ENCODE results near the gene CIC.

The CIC gene

DNA sequence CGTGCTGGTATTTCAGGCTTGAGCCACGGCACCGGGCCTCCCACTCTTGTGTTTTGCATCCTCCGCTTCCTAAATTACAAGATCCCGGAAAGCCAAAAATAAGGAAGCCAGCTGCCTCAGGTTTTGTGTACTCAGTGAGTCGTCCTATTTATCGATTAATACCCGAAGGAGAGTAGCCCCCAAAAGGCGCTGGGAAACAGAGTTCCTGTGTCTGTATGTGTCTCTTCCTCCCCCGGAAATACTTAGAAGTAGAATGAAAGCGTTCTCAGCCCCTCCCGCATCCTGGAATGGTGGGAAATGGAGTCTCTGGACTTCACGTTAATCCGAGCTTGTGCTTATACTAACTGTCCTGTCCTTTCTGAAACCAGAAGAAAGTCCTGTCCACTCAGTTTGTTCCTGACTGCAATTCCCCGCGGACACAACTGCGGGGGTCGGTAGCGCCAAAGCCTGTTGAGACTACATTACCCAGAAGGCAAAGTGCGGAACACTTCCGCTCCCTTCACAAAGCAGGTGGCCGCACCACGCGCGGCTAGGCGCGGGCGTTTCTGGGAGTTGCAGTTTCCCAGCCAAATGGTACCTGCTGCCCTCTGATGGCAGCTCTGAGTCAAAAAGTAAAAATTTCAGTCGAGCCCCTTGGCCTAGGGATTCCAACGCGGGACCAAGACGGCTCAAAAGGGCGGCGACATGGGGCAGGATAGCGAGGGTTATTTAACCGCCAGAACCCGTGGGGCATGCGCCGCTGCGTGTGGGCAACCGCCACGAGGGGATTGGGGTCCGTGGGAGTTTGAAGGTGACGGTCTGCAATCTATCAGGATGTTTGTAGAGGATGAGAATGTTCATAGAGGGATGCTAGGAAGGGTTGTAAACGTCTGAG is 24.5 kb upstream of the CIC start:
- peak; percentile 83 for DNase-seq

- no peak for DNase-seq
These were observed 23.8 kb upstream of the CIC start for GRCh38 chr19:42245231-42245630.

DNA sequence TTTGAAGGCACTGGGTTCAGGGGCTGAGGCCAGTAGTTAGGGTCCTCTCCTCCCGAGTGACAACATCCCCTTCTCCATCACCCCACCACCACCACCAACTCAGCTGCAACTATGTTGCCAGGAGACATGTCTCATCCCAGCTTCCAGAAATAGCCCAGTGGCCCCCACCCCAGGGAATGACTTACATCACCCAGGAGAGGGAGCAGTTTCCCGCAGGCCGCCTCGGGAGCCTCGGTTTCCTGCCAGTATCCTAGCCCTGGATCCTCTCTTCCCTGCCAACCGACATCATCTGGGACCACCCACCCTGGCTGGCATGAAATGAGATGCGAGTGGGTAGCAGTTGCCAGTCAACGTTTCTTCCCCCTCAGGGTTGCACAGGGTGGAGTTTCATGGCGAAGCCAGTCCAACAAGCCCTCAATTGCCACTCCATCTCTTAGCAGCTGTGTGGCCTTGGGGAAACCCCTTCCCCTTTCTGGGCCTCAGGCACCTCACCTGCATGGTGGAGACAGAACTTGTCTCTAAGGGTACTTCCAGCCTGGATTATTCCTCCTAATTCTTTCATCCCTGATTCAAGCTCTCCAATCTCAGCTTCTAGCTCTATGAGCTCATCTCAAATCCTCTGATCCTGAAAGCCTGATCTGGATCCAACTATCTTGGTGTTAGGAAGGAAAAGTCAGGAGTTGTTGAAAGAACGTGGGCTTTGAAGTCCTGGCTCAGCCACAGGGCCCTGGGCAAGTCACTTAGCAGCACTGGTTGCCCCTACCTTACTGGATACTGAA is 22.7 kb upstream of the CIC start:
- DNase-seq: no peak

DNA sequence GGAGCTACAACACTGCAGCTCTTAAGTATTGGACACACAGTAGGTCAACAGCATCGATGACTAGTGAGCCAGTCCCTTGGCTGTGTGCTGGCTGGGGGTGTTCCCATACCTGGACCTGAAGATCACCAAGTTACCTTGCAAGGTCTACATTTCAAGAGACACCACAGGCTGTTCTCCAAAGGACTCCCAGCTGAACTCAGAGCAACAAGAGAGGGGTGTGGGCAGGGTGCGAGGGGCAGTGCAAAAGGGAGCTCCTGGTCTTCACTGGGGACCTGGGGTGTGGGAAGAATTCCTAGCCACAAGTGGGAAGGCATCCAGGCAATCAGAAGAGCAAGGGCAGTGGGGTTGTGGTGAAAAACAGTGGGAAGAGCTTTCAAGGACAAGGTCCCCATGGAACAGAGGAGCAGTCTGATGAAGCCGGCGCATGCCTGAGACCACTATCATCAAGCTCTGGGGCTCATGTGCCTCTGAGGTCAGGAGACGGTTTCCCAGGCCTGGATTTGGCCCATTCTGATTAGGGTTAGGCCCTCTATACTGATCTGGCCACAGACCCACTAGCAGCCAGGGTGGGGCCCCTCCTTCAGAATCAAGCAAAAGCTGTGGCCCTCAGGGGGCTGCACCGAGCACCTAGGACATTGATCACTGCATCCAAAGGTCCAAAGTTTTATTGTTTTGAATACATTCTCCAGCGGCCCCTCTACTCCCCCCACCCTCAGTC is 22.0 kb upstream of the CIC start:
- no peak for DNase-seq

- DNase-seq: no peak
These were observed 21.3 kb upstream of the CIC start for GRCh38 chr19:42247640-42248199.

DNA sequence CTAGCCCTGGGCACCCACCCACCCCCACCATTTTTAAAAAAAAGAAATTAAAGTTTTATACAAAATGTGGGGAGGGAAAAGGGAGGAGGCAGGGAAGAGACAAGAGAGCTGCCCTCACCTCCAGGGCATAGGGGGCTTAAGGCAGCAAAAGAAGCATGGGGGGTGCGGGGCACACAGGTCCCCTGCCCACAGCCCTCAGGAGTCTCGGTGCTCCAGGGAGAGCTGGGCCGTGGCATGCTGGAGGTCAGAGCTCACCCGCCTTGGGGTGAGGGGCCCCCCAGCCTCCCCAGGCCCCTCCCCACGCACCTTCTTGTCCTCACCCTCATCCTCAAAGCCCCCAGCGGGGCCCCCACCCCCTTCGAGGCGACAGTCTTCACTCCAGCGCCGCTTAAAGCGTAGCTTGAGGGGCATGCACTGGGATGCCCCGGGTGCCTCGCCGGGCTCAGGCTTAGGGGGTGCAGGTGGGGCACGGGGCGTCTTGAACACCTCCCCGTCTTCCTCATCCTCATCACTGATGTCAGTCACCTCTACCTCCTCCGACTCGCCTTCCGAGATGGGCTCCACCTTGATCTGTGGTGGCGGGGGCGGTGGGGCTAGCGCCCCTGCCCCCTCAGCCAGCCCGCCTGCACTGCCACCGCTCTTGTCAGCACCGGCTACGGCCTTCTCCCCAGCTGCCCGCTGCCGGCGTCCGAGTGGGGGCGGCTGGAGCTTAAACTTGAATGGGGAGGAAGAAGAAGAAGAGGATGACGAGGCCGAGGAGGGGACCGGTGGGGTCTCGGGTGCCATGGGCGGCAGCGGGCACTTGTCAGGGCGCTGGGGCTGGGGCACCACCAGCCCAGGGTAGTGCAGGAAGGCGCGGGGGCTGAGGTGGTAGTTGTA is 20.5 kb upstream of the CIC start:
- DNase-seq: no peak

DNA sequence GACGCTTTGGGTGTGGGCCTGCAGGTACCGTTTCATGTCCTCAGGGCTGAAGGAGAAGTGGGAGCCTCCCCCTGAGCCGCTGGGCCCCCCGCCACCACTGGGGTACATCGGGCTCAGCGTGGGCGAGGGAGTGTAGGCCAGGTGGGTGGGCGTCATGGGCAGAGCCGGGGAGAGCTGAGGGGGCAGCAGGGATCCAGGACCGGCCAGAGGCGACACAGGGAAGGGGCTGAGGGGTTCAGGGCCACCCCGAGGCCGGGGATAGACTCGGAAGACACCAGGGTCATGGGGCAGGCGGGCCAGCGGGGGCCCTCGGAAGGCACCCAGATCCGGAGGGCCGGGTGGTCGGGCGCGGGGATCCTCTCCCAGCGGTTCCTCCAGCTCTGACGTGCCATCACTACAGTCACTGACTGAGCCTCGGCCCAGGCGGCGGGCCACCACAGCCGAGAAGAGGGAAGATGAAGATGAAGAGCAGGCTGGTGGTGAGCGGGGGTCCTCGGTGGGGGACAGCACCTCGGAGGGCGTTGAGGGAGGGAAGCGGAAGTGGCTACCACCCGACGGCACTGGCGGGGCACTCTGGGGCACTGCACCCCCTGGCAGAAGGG is 19.8 kb upstream of the CIC start:
- DNase-seq: no peak

DNA sequence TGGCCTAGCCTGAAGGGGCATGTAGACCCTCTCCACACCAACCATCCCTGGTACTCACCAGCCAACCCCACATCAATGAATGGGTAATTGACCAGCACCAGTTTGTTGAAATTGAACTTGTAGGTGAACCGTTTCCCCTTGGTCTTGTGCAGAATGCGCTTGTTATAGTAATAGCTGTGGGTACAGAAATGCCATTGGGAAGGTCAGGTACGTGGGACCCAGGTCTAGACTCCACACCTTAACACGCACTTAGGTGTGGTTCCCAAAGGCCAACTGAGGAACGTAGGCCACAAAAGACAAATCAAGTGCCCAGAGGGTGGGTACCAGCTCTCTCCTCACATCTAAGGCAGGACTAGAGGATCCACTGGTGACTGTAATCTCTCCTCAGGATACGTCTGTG is 19.3 kb upstream of the CIC start:
- no peak for DNase-seq

- DNase-seq: no peak
These were observed 18.8 kb upstream of the CIC start for GRCh38 chr19:42250183-42250665.

DNA sequence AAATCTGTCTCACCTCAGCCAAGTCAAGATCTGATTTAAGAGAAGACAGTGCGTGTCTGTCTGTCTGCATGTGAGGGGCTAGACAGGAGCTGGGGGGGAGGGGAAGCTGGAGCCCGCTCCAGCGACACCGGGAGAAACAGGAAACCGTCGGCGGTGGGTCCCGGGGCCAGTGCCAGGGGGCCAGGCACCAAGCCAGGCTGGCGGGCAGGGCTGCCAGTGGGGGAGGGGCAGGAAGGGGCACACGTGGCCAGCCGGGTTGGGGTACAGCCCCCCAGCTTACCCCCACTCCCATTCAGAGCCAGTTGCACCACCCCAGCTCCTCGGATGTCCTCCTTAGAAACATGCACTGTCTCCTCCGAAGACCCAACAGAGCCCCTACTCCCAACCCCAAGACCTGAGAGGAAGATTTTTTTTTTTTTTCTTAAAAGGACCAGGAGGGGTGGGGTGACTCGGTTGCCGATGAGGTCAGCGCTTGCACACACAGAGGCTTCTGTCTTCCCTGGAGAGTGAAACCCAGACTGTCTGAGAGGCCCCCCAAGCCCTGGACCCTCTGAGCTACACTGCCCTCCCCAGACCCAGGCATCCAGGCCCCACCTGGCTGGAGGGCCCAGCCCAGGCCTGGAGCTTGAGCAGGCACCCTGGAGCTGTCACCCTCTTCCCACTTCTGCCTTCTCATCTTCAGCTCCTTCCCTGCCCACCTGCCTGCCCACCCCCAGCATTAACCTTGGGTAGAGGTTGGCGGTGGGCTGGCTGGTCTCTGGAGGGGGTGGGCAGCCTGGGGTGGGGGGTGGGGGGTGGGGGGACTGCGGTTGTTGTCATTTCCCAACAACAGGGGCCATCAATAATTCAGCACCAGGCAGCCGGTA is 18.2 kb upstream of the CIC start:
- no peak for DNase-seq

GRCh38 chr19:42251572-42252358 is 17.3 kb upstream of the CIC start:
- DNase-seq: no peak

- no peak for DNase-seq
These were observed 16.4 kb upstream of the CIC start for GRCh38 chr19:42252365-42253244.

- no peak for DNase-seq
These were observed 15.6 kb upstream of the CIC start for GRCh38 chr19:42253245-42254088.

DNA sequence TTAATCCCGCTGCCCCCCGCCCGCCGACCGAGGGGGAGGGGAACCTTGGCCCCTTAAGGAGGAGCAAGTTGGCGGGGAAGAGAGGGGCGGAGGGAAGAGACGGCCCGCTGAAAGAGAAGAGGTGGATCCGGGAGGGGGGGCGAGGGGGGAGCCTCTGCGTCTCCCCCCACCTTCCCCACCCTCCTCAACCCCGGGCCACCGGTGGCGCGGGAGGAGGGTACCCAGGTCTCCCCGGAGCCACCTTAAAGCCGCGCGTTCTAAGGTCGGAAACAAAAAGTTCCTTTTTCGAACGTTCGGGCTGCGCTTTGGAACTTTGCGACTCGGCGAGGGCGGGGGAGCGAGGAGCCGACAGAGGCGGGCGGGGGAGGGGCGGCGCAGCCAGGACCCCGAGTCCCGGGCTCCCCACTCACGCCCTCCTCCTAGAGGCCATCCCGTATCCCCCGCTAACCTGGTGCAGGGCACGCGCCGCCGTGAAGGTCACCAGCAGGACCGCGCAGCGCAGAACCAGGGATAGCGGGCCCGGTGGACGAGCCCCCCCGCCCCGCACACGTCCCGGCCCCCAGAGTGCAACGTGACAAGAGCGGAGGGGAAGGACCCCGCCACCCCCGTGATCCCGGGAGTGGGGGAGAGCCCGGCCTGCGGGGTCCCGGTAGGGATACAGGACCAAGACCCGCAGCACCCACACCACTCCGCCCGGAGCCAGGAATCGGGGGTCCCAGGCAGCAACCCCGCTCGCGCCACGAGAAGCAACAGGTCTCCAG is 14.8 kb upstream of the CIC start:
- DNase-seq: no peak

DNA sequence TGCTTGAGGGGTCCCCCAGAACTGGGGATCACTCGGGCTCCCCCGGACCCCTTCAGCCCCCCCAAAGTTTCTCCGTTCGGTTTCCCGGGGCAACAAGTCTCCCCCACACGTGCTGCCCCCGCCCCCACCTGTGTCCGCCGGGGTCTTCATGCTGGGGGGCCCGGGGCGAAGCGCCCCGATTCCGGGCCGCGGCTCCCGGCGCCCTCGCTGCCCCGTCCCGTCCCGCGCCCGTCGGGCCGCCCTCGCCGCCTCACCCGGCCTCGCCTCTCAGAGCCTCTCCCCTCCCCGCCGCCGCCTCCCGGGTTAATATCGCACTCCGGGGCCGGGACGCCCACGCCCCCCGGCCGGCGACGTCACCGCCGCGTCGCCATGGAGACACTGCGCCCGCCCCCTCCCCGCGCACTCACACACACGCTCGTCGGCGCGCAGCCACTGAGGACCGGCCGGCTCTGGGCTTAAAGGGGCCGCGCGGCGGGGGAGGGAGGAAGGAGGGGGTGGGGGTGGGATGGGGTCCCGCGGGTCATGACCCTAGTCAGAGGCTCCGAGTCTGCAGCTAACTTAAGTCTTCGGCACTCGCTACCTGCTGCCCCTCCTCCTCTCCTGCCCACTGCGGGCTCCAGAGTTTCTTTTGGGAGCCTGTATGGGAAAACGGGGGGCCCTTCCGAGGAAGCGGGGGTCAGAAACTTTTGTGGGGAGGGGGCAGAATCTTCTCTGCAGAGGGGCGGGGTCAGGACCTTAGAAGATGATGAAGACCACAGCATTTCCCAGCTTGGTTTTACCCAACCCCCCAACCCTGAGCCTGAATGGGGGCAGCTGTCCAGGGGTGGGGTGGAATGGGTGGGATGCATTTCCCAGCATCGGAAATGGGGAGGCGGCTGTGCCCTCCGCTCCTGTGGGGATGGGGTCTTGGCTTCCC is 13.9 kb upstream of the CIC start, which contains the start of gene ERF:
TSS of gene ERF (minus strand) at position 279 of the 916 bp plus-strand sequence. CDS start at position 150, 129 bp downstream.
- DNase-seq: peak; percentile 88

Measured in NCI-H510A (cell line).